ENCODE data around the gene CEP43. TPM values are rescaled to one million over a fixed set of nuclear protein-coding genes. Genes with fewer than 3 reads are reported as not detected.

CEP43 gene
- polyA plus RNA-seq (2011; rRNA removed) (13.7 and 19.6 TPM in 2 replicates), polyA plus RNA-seq (2017; fragmentation: RNase III; extraction: RNeasy Plus Mini Kit Qiagen cat#74134 plus additional on column Dnase treatment) (12.1 to 13.8 TPM (median 12.9 TPM) in 3 replicates), polyA minus RNA-seq (2011; rRNA and poly(A)+ RNA removed) (5.0 and 5.1 TPM in 2 replicates)
- polyA plus RNA-seq (2012; cell fraction: cytosol; rRNA removed): 4.1 and 4.4 TPM in 2 replicates
- polyA plus RNA-seq (2012; cell fraction: nucleus; rRNA removed): 6.5 and 10.0 TPM in 2 replicates

- DNase-seq (ENCODE audit: low read depth in 1 of 2, low spot score in 1 of 2) (peak; percentile 66 to 90), ATAC-seq (peak; percentile 86 to 92), FAIRE-seq (no peak)
- Histone ChIP-seq H3K27ac (peak within 1 kb of the TSS; percentile 97 to 99), H3K9me3 (no peaks in the 10 kb centered on the region), H3K4me2 (peak within 1 kb of the TSS; percentile 80), H3K4me1 (peaks cover 15% of the 10 kb centered on the region), H3K4me3 (peak within 1 kb of the TSS; percentile 98)
- no peak for TF ChIP-seq RARB (CRISPR knock-in tag; IDR thresholded peaks at IDR 0.05)
- TF ChIP-seq POLR2A (IDR thresholded peaks at IDR 0.05; ENCODE audit: low read length): peak; percentile 87
- peak; percentile 64; the same call in 1 of the 2 replicates for TF ChIP-seq PHF8 (IDR thresholded peaks at IDR 0.05; ENCODE audit: borderline replicate concordance, low read depth)
- TF ChIP-seq SMC3 (IDR thresholded peaks at IDR 0.05): no peak
- TF ChIP-seq, protein P1, sequence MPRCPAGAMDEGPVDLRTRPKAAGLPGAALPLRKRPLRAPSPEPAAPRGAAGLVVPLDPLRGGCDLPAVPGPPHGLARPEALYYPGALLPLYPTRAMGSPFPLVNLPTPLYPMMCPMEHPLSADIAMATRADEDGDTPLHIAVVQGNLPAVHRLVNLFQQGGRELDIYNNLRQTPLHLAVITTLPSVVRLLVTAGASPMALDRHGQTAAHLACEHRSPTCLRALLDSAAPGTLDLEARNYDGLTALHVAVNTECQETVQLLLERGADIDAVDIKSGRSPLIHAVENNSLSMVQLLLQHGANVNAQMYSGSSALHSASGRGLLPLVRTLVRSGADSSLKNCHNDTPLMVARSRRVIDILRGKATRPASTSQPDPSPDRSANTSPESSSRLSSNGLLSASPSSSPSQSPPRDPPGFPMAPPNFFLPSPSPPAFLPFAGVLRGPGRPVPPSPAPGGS (IDR thresholded peaks at IDR 0.05): 0 out of 3 replicates have a peak, but pooled peaks have one; percentile 28
- TF ChIP-seq, protein P2, sequence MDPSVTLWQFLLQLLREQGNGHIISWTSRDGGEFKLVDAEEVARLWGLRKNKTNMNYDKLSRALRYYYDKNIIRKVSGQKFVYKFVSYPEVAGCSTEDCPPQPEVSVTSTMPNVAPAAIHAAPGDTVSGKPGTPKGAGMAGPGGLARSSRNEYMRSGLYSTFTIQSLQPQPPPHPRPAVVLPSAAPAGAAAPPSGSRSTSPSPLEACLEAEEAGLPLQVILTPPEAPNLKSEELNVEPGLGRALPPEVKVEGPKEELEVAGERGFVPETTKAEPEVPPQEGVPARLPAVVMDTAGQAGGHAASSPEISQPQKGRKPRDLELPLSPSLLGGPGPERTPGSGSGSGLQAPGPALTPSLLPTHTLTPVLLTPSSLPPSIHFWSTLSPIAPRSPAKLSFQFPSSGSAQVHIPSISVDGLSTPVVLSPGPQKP (IDR thresholded peaks at IDR 0.05; ENCODE audit: low read depth, low read length): no peak
- POLR2A ChIA-PET: interaction anchor here (0.6 kb wide), 1 partner anchor 10 kb away, joined by 3 read pairs; no protein-coding TSS in a partner anchor
- WGBS (ENCODE audit: missing lambda C conversion rate): no CpG with 5 or more reads among the region's 93 CpGs
- CTCF ChIA-PET: interaction anchor here (1.0 to 2.0 kb wide), 5 partner anchors 10 to 224 kb away, joined by 3 to 8 read pairs (median 5); no protein-coding TSS in a partner anchor
These were observed at the start of gene CEP43 for GRCh38 chr6:166999145-166999883. CEP43 (plus strand) TSS chr6:166999397; CDS start chr6:166999413, 16 bp downstream.

DNA sequence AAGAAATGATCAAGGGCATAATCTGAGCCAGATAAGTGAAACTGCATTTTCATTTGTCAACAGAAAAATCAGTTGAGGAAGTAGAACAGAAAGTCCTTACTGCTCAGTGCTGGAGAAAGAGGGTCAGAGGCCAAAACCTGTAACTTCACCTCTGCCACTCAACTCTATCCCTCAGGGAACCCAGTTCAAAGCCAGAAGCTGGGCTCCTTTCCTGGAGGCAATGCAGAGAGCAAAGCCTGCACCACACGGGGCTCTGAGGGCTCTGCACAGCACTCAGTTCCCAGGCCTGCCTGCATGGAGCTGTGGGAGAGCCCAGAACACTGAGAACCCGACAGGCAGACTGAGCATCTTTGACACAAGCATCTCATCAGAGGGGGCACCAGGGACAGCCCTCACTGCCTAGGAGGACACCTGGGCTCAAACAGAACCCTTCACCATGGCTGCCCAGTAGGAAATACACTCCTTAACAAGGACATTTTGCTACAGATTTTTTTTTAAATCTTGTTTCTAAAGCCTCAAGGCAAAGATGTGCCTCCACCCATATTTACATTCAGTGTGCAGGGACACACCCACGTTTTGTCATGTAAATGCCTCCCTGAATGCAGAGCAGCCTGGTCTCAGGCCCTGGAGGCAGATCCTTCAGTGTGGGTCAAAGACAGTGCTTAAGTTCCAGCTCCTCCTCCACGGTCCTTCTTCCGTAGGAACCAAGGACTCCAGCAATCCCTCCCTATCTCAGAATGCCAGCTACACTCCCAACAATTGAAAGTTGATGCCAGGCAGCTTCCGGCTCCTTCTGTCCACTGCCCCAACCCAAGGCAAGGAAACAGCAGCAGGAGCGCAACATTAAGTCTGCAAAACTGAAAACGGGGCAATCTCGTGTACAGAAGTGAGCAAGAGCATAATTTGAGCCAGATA lies 49.4 kb upstream of the CEP43 start:
- DNase-seq (ENCODE audit: low read depth in 1 of 2, low spot score in 1 of 2): no peak
- no peak for FAIRE-seq
- Histone ChIP-seq H3K9me3 (no peaks in the 10 kb centered on the region), H3K4me3 (no peak overlapping the region), H3K27ac (no peak overlapping the region), H3K4me1 (no peaks in the 10 kb centered on the region), H3K4me2 (no peak overlapping the region)
- ChIA-PET POLR2A (no interaction called here), CTCF (interaction anchor here (0.6 to 3.2 kb wide), 4 partner anchors 14 to 167 kb away, joined by 3 to 10 read pairs (median 6); no protein-coding TSS in a partner anchor)
- no peak for ATAC-seq
- no peak for TF ChIP-seq KDM5A (IDR thresholded peaks at IDR 0.05)
- no peak for TF ChIP-seq NPAS2 (CRISPR knock-in tag; IDR thresholded peaks at IDR 0.05; ENCODE audit: borderline replicate concordance)
- no peak for TF ChIP-seq GATA3 (IDR thresholded peaks at IDR 0.05; ENCODE audit: borderline replicate concordance)
- TF ChIP-seq RARB (CRISPR knock-in tag; IDR thresholded peaks at IDR 0.05): no peak
- TF ChIP-seq MAFK (IDR thresholded peaks at IDR 0.05; ENCODE audit: partially characterized antibody): no peak
- no peak for TF ChIP-seq ESRRA (IDR thresholded peaks at IDR 0.05; ENCODE audit: borderline replicate concordance, low read length)
- WGBS (ENCODE audit: missing lambda C conversion rate): 76% methylated on average over 8 of the region's 9 CpGs

- POLR2A ChIA-PET: no interaction called here
- CTCF ChIA-PET: interaction anchor here (0.6 to 3.2 kb wide), 8 partner anchors 15 to 176 kb away, joined by 3 to 13 read pairs (median 4); no protein-coding TSS in a partner anchor
- no peak for FAIRE-seq
- no peak for DNase-seq (ENCODE audit: low read depth in 1 of 2, low spot score in 1 of 2)
- 82% methylated on average over 7 of the region's 10 CpGs for WGBS (ENCODE audit: missing lambda C conversion rate)
- H3K4me3 ChIP-seq: no peak overlapping the region
- no peak for ATAC-seq
- no peak overlapping the region for H3K27ac ChIP-seq
- TF ChIP-seq MAFK (IDR thresholded peaks at IDR 0.05; ENCODE audit: partially characterized antibody) (peak; percentile 32), SMC3 (IDR thresholded peaks at IDR 0.05) (no peak)
- no peaks in the 10 kb centered on the region for H3K4me1 ChIP-seq
- no peaks in the 10 kb centered on the region for H3K9me3 ChIP-seq
- H3K4me2 ChIP-seq: no peak overlapping the region
These were observed 48.8 kb upstream of the CEP43 start for GRCh38 chr6:166950443-166950821.

All from A549 (cell line).